ENCODE results near the gene UCHL1.

DNA sequence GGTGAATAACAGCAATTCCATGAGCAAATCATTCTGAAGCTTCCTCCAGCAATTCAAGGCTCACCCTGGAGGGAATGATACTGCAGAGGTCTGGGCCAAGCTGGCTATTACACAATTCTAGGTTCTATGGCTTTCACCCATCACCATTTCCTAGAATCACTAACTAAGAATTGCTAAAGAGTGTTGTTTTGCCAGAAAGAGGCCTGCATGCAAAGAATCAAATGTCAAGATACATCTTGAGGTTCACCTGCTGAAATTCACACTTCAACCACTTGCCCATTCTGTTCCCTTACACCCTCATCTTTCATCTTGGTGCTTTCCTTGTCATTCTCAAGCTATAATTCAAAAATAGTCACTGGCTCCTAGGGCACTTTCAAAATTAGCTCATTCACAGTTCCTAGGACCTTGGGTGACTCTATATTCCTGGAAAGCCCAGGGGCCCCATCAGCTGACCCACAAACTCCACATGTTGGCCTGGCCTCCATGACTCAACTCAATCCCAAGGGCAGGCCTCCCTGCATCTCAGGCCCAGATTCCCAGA, 49.4 kb upstream of the UCHL1 start:
- TF ChIP-seq CTCF (IDR thresholded peaks at IDR 0.05; ENCODE audit: poor library complexity) (no peak), EZH2 (IDR thresholded peaks at IDR 0.05; ENCODE audit: borderline replicate concordance) (no peak)

Measured in hepatocyte (in vitro differentiated cells).